ENCODE results near the gene LRRC74B.
A peak's percentile ranks its signal among the peaks of the same experiment; 100 is the strongest.
"Not testable (repeated sequence)": the region's sequence is repeated elsewhere in the genome, so short reads cannot be mapped to it uniquely, and the experiment has no call there.

LRRC74B gene, protein sequence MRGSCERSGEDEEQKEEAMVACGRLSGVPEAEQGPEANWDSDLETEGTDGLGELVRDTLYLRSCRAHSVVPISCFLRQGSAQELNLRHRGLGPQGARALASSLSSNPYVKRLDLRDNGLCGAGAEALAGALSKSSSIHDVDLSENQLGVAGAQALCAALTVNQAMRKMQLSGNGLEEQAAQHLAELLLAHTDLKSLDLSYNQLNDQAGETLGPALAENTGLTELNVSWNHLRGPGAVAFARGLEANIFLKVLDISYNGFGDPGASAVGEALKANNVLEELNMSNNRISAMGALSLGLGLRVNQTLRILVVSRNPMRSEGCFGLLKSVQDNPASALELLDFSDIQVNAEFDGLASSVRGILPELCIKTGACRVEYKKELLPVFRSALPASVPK

DNA sequence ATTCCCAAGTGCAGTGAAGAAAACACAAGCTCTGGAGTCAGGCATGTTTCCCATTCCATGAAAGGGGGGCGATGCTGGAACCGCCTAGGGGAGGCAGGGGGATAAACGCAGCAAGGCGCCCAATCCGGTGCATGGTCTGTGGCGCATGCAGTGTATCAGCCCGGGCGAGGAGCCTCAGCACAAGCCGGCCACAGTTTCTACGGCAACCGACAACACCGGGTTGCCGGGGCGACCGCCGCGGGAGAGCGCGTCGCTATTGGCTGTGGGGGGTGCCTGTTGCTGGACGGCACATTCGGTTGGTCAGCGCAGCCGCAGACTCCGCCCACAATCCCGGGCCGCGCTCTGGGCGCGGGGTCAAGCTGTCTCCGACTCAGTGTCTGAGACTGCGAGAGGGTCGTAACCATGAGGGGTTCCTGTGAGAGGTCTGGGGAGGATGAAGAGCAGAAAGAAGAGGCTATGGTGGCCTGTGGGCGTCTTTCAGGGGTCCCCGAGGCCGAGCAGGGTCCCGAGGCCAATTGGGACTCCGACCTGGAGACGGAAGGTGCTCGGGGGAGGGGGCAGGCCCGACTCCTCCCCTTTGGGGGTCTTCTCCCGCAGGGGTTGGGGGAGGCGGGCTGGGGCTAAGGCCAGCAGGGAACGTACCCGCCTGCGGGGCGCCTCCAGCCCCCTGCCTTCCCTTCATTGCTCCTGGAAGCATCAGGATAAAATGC is at the start of gene LRRC74B:
TSS of gene LRRC74B (plus strand) at position 362 of the 710 bp plus-strand sequence. CDS start at position 403, 41 bp downstream.
- peak; percentile 78 for DNase-seq (ENCODE audit: low spot score)

DNA sequence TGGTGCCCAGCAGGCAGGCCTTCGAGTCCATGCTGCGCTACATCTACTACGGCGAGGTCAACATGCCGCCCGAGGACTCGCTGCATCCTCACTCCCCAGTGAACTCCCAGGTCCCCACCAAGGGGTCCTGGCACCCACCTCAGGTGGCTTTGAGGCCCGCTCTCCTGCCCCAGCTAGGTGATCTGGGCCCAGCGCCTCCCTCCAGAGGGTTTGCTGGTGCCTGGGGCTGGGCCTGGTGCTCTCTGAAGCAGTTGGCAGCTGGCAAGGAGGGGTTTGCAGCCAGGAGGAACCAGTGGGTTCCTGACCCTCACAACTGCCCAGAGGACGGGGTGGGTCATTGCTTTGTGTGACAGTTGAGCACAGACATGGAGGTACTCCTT is 49.7 kb upstream of the LRRC74B start:
- DNase-seq (ENCODE audit: low spot score) = no peak

DNA sequence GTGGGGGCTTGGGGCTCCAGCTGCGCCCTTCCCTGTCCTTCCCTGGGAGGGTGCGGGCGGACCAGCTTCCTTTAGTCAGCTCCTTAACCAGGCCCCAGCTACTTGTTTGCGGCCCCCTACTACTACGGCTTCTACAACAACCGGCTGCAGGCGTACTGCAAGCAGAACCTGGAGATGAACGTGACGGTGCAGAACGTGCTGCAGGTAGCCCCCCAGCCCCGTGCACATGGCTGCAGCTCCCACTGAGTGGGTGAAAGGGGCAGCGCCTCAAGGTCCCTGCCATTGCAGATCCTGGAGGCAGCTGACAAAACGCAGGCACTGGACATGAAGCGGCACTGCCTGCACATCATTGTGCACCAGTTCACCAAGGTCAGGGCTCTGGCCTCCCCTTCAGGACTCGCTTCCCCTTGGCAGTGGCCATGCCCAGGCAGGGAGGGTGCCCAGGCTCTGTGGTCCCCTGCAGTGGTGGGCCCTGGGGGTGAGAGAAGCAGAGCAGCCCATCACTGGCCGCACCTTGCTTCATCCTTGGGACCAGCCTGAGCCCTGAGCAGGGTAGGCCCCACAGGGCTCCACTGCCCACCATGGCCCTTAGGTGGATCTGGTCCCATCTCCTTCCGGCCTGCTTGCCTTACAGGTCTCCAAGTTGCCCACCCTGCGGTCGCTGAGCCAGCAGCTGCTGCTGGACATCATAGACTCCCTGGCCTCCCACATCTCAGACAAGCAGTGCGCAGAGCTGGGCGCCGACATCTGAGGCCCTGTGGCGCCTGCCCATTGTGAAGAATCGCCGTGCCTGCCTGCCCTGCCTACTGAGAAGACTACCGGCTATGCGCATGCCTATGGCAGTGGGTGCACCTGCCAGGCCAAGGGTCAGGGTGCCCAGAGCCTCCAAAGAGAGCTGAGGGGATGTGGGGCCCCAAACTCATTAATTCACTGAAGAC is 48.9 kb upstream of the LRRC74B start:
- DNase-seq (ENCODE audit: low spot score) = no peak

DNA sequence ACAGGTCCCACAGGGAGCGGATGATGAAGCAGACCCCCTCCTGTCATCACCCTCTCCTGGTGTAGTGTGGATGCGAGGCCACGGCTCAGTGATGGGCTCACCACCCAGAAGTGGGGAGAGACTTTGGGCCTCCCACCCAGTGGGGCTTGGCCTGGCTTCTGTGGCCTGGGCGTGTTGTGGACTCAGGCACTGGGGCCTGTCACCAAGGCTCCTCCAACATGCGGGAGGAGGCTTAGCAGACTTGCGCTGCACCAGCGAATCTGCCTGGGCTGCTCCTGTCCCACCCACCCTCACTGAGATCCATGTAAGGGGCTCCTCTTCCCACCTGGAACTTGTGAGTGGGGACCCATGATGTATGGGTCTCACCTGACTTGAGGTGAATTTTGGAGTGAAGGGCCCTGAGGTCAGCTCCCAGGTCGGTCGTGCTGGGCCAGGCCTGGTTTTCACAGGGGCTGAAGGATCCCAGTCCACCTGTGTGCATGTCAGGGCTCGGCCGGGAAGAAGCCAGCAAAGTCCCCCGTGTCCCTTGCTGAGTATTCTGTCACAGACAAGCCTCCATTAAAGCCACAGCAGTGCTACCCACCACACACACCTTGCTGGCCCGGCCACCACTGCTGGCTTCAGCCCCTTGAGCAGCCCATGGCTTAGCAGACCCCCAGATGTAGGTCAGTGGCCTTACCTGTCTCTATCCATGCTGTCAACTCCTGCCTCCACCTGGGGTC is 48.0 kb upstream of the LRRC74B start:
- no peak for DNase-seq (ENCODE audit: low spot score)

DNA sequence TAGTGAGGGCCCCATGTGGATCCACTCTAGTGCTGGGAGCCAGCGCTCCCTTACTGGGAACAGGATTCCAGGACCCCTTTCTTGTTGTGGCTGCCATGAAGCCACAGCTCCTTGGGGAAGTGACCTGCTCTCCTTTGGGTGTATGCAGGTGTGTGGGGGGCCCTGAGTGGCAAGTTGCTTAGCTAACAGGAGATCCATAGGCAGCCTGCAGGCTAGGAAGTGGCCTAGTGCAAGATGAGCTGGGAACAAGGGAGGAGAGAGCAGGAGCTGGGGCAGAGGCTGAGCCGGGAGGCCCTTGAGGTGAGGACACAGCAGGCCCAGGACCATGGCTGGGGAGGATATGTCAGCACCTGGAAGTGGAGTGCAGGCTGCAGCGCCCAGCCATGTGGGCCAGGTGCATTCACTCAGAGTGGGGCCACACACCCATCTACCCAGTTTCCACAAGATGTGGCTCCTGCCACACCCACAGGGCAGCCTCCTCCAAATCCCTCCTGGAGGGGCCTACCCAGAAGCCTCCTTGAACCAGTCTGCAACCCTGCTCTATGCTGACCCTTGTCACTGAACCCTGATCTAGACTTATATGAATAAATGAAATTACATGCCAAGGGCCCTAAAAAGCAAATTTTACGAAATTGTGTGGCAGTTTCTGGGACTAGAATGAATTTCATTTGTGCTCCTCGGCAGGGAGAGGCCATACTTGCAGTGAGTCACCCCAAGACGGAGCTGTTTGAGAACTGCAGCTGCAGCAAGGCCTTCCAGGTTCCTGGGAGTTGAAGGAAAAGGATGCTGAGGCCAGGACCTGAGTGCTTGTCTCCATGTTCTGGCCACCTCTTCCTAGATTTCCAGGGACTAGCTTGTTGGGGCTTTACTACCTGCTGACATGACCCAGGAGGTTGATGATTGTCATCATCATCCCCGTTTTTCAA is 47.1 kb upstream of the LRRC74B start:
- DNase-seq (ENCODE audit: low spot score) = no peak

DNA sequence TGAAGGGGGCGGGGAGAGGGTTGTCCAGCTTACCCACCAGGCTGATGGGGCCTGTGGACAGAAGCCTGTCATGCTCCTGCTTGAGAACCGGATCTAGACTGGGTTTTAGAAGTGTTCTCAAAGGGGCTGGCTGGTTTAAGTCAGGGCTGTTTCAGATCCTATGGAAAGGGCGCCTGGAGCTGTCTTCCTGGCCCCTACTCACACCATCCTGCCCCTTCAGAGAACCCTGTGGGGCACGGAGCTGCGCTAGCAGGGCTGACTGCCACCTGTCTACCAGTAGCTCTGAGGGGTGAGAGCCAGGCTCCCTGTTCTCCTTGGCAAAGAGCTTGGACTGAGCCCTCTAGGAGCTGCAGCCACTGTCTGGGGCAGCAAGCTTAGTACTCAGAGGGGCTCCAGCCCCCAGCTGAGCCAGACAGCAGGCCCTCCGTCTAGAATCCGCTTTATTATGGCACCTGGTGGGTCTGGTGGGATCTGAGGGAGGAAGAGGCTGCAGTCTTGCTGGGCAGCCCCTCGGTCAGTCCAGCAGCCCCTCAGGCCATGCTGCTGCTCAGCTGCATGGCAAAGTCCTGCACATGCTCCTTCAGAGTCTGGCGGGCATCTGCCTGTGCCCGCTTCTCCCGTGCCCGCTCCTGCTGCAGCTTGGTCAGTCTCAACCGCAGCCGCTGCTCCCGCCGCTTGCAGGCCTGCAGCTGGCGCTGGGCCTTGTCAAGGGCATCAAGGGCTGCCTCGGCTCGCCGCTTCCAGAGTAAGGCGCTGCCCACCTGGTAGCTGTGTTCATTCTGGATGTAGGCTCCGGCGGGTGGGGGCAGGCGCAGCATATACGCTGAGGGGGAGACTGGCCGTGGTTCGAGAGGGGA is 46.2 kb upstream of the LRRC74B start:
- DNase-seq (ENCODE audit: low spot score) = no peak

DNA sequence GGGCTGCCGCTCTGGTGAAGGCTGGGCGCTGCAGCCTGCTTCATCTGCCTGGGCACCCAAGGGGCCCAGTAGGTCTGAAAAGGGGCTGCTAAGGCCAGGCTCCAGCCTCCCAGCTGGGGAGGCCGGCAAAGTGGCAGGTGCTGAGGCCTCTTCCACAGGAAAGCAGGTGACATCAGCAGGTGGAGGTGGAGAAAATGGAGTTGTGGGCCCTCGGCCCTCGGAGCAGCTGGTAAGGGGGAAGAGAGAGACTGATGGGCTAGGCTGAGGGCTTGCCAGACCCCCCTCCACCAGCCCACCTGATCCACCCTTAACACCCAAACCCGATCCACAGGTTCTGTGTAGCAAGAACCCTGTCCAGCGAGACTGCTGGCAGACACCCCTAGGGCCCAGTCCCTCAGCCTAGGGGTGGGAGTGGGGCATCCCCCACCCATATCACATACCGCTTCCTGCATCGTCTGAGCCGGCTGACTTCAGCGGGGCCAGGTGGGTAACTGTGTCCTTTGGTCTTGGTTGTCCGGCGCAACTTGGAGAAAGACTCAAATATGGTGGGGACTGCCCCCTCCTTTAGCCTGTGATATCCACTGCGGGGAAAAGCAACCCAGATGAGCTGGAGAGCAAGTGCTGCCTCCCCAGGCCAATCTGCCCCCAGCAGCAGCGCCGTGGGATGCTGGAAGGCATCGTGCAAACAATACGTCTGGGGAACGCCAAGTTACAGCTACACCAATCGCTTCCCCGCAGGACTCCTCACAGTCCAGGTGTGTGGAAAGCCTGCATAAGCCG is 45.3 kb upstream of the LRRC74B start:
- DNase-seq (ENCODE audit: low spot score) = no peak

DNA sequence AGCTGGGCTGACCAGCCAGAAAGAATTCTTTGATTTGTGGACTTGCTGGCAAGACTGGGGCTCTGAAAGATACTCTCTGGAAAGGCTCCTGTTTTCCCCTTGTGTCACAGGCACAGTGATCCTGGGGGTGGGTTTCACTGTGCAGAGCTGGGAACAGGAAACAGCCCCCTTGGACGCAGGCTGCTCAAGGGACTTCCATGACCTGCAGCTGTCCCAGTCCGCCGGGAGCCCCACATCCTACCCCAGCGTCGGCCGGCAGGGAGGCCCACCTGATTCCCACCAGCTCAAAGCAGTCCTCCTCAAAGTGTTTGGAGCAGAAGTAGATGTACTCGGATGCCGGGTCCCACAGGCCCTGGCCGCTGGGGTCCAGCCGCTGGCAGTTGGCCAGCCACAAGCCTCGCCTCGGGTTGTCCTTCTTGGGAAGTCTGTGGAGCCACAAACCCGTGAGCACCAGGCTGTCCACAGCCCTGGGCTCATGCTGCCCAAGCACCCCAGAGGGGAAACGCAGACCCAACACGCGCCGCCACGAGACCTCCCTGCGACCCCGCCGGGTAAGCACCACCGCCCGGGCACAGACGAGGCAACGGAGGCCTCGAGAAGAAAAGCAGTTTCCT is 44.7 kb upstream of the LRRC74B start:
- DNase-seq (ENCODE audit: low spot score) = no peak

DNA sequence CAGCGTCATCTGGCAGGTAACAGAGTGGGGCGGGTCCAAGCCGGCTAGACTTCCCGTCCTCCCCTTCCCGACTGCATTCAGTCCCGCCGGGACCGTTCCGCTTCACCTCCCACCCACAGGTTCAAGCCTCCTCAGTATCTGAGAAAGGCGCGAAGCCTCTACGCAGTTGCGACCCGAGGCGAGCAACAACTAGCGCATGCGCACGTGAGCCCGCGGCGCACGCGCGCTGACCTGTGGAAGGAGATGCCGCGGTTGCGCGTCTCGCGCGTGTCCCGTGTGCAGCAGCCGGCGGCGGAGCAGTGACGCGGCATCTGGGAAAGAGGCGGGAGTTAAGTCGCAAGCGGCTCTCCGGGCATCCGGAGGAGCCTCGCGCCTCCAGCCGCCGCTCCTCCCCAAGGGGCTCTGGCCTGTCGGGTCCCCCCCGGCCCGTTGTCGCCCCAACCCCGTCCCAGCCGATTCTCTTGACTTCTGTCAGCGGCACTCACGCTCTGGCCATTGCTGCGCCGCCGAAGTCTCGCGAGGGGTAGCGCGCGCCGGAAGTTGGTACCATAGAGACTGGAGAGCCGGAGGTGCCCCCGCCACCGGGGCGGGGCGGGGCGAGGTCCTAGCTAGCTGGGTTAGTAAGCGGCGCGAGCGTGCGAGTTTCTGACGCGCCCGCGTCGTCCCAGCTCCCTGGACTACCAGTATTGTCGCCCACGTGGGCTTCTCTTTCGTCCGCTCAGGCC is 44.0 kb upstream of the LRRC74B start, which contains the start of gene THAP7:
TSS of gene THAP7 (minus strand) at position 518 of the 725 bp plus-strand sequence. CDS start at position 311, 207 bp downstream.
- DNase-seq (ENCODE audit: low spot score) = peak; percentile 97

DNA sequence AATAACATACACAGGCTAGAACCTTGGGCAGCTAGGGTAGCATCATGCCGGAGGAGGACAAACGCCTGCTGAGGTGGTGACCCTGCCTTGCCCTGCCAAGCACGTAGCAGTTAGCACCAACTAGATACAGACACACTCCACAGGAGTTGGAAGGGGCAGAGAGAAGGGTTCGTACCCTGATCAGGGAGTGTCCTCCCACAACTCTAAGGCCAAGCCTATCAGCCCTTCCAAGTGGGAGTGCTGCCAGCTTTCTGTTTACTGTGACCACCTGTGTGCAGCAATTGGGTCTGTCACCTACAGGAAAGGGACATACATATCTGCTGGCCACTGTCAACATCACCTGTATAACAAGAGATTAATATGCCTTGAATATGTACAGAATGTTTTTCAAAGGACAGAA is 42.0 kb upstream of the LRRC74B start:
- DNase-seq (ENCODE audit: low spot score) = no peak

DNA sequence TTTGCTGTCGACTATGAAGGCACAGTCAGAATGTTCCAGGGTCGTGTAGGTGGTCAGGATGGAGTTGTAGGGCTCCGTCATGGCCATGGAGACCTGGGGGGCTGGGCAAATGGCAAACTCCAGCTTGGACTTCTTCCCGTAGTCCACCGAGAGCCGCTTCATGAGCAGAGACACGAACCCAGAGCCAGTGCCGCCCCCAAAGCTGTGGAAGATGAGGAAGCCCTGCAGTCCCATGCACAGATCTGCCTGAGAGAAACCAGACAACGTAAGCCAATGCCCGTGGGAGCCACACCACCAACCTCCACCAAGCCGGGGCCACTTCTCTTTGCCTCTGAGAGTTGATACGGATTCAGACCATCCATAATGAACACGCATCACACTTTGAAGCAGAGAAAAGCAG is 36.5 kb upstream of the LRRC74B start:
- DNase-seq (ENCODE audit: low spot score) = not testable (repeated sequence)

DNA sequence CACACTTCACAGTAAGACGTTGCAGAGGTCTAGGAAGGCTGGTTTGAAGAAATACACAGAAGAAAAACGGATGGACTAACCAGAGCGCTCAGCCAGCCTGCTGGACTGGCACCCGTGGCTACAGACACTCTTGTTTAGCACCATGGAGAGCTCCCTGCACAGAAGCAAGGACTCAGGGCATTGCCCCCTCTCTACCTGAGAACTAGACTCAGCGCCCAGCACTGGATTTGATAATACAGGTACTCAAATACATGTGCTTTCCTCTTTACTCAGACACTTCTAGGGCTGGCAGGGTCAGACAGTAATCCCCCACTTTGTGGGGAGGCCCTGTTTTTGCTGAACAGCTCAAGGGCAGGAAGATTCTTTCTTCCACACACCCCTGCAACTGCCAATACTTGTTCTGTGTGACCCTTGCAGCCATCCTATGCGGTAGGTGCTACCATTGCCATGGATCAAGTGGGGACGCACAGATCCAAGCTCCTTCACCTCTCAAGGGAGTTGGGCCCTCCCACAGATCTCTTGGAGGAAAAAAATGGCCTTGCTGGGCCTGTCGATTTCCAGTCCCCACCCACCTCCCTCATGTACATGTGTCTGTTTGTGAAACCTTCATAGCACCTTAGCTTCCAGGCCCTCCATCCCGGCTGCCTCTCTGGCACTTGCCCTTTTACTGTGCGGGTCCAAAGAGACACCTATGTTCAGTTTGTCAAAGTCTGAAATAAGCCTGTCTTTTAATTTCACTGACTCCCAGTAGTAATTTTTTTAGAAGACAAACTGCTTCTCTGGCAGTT is 35.9 kb upstream of the LRRC74B start:
- DNase-seq (ENCODE audit: low spot score) = no peak

DNA sequence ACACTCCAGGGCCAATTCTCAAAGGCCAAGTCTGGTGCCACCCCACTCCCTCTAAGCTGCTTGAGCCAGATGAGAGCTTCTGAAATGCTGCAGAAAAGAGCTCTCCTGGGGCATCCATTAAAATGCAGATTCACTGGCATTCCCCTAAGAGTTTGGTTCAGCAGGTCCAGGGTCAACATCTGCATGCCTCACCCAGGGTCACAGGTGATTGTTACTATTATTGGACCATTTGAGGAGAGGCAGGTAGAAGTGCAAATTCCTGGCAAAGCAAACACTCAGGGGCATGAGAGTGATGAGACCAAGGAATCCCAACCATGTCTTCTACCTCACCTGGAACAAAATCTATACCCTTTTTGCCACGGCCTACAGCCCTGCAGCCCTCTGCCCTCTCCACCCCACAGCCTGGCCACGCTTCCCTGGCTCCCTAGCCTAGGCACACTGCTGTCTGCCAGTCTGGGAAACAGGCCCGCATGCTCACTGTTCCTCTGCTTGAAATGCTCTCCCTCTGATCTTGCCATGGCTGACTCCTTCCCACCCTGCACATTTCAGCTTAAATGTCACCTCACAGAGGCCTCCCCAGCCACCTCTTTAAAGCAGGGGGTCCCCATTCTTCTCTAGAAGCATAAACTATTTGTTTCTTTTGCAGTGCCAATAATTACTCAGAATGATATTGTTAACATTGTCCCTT is 35.2 kb upstream of the LRRC74B start:
- DNase-seq (ENCODE audit: low spot score) = no peak

DNA sequence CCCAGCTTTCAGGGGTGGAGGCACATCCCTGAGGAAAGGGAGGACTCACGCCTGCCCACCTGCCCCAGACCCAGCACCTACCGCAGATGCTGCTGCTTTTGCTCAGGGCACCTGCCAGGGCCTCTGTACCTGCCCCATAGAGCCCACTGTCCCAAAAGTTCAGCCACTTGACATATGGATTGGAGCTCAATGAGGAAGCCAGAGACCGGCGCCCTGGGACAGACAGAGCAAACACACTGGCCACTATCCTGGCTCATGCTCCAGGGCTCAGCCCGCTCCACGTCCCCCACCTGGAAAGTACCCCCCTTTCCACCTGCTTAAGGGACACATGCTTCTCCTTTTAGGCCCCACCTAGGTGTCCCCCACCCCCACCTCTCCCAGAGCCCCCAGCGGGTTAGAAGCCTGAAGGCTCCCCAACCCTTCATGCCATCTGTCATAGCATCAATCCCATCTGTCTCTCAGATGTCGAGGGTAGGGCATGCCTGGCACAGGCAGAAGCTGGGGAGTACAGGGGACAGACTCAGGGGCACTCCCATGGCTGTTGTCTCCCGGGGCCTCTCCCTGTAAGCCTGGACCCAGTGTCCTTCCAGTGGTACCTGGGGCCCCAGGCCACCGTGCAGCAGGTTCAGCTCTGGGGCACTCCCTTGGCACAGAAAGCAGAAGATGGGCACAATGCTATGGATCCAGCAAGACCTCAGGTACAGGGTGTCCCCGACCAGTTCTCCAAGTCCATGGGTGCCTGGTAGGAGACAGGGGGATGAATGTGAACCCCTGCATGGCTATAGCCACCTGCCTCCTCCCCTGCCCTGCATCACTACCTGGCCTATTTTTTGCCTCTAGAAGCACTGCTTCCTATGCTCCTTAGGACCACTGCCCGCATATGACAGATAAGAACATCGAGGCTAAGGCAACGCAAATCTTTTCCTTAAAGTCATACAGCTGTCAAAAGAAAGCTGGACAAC is 33.0 kb upstream of the LRRC74B start:
- DNase-seq (ENCODE audit: low spot score) = no peak

DNA sequence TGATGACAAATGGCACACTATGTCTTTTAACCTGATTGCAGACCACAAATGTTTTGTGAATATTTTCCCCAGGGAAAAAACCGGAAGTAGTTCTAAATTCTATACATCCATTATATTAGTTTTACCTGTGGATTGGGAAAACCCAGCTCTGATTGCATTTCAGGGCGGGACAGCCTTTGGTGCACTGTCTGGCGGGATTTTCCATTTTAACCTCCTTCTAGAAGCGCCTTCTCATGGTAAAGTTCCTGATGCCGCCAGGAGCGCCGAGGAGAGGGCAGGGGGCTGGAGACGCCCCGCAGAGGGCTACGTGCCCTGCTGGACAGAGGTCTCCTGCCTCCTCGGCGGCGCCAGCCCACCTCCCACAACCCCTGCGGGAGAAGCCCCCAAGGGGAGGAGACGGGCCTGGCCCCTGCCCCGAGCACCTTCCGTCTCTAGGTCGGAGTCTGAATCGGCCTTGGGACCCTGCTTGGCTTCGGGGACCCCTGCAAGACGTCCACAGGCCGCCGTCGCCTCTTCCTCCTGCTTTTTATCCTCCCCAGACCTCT is 32.0 kb upstream of the LRRC74B start:
- DNase-seq (ENCODE audit: low spot score) = no peak
